NCI-H345 treated with DMSO at 0.1 percent for 48 hours (cell line): ENCODE results near the gene PARN.
"Not testable (repeated sequence)": the region's sequence is repeated elsewhere in the genome, so short reads cannot be mapped to it uniquely, and the experiment has no call there.

Source experiments
- DNase-seq: peaks from one replicate; lab custom pipeline; 2025; ENCODE audit not compliant: unreplicated experiment; lab: John Stamatoyannopoulos, UW

Gene PARN

DNA sequence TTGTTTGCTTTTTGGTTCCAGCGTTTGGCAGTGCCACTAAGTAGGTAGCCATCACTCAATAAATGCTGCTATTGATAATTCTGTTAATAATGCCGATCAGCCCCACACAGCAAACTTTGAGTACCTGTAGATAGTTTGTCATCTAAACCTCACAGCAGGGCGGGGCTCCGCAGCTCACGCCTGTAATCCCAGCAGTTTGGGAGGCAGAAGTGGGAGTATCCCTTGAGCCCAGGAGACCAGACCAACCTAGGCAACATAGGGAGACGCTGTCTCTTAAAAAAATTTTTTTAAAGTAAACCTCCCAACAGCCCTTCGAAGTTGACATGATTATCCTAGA is 4.3 kb upstream of the PARN start:
- DNase-seq = no peak

DNA sequence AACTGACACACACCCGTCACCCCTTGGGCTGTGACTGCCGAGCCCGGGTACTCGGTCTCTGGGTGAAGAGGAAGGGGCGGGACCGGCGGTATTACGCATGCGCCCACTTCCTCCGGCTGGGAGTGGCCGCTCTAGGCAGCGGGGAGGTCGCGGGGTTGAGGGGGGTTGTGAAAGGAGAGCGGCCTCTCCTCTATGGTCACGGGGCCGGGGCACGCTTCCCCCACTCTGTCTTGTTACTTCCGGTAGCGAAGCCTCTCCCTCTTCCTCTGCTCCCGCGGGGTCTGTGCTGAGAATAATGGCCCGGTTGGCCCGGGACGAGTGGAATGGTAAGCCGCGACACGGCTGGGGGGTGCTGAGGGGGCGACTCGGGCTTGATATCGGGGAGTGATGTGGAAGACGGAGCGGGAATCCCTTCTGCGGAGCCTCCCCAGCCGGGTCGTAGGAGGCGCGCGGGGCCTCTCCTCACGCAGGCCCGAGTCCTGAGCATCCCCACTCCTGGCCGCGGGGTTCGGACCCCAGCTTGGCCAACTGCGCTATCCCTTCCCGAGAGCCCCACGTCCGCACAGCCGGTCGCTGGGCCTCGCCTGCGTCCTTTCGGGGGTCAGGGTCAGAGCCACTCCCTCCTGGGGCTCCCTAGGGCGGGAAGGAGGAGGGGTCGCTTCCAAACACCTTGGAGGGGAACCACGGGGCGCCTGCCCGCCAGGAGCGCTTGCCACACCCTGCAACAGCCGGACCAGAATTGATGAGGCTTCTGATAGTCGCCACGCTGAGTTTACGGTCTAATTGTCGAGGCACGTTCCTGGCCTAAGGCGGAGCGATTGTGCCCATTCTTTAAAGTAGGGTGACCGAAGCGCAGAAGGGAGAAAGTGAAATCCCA is 2.9 kb upstream of the PARN start, which contains the start of gene BFAR:
TSS of gene BFAR (plus strand) at position 259 of the 877 bp plus-strand sequence. CDS start 11,396 bp downstream, outside the sequence.
- peak; percentile 95 for DNase-seq

DNA sequence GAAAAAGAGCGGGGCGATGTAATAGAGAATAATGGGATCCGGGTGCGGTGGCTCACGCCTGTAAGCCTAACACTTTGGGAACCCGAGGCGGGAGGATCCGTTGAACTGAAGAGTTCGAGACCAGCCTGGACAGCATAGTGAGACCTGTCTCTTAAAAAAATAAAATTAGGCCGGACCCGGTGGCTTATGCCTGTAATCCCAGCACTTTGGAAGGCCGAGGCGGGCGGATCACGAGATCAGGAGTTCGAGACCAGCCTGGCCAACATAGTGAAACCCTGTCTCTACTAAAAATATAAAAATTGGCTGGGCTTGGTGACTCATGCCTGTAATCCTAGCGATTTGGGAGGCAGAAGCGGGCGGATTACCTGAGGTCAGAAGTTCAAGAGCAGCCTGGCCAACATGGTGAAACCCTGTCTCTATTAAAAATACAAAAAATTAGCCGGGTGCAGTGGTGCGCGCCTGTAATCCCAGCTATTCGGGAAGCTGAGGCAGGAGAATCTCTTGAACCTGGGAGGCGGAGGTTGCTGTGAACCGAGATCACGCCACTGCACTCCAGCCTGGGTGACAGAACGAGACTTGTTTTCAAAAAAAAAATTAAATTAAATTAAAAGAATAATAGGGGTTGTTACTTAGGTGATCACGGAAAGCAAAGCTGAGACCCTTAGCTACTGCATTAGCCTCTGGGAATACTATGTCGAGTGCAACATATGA is 715 bp upstream of the PARN start:
- not testable (repeated sequence) for DNase-seq

DNA sequence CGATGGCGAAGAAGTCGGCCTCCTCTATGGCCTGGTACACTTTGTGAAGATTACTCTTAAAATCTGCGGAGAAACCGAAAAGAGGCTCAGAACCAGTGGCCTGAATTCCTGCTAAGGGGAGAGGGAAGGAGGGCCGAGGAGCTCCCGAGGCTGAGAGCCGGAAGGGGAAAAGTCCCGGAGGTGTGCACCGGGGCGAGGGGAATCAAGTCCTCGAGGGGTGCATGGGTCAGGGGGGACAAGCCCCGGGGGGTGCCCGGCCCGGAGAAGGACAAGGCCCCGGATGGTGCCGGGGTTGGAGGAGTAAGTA is 495 bp downstream of the PARN start:
- DNase-seq = no peak

DNA sequence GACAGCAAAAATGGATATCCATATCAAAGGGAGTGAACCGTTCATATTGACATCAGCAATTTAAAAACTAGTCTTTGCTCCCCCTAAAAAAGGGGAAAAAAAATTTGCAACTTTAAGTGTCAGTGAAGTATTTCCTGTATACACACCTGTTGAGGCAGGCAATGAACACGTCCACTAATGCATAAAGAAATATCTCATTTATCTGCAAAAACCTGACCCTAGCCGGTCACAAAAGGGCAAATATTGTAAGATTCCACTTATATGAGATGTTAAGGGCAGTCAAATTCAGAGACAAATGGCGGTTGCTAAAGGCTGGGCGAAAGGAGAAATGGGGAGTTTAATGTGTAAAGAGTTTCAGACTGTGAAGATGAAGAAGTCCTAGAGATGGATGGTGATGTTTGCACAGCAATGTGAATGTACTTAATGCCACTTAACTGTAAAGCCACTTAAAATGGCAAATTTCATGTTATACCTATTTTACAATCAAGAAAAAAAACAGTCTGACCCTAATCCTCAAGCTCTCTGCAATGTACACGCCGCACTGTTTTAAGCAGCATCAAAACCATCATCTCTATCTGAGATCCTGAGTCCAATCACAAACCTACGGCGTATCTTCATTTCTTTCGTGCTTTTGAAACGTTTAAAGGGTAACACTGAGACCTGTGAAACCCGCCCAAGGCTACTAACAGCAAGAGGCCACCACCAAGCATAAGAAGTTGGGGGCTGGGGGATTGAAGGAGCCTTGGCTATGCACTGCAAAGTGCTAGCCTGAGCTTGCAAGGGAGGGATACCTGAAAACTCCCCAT is 1.1 kb downstream of the PARN start:
- no peak for DNase-seq

DNA sequence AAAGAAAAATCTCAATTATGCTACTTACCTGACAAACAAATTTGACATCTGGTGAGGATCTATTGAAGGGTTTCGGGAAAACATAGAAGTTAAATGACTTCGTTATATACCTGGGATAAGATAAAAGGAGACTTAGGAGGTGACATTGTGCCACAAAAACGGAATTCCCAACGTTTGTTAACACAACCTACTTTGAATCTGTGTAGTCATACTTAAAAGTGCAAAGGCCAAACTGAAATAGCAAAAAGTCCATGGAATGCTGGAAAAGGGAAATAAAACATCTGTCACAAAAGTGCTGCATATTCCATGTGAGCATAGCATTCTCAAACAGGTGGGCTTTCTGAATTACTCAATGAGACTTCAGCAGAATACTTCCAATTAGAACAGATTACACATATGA is 3.0 kb downstream of the PARN start:
- no peak for DNase-seq

DNA sequence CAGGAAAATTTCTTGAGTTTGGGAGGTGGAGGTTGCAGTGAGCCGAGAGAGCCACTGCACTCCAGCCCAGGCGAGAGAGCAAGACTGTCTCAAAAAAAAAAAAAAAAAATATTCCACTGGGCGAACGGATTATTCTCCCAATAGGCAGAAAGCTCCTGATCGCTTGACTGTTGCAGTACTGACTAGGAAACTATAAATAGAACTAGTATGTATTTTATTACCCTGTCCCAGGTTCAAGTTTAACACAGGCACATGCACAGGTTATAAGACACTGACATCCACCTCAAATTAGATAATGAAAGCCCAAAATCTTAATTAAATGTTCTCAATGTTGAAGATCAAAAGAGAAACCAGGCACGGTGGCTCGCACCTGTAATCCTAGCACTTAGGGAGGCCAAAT is 11.5 kb downstream of the PARN start:
- no peak for DNase-seq

DNA sequence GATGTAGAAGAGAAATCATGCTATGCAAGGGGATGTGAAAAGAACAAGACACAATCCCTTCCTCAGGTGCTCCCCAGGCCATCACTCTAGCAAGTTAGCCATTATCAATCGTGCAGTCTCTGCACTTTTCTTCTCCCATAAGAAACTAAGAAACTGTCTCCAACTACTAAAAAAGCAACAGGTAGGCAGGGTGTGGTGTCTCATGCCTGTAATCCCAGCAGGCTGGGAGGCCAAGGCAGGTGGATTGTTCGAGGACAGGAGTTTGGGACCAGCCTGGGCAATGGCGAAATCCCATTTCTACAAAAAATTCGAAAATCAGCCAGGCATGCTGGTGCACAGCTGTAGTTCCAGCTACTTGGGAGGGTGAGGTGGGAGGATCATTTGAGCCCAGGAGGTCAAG is 13.8 kb downstream of the PARN start:
- no peak for DNase-seq

DNA sequence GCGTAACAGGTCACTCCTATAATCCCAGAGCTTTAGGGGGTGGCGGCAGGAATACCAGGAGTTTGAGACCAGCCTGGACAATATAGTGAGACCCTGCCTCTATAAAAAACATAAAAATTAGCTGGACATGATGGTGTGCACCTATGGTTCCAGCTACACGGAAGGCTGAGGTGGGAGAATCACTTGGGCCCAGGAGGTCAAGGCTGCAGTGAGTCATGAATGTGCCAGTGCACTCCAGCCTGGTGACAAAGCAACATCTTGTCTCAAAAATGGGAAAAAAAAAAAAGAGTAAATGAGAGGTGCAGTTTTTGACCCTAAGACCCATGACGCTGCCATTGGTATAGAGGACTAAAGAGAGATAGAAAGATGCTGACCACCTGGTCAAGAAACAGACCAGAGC is 16.1 kb downstream of the PARN start:
- no peak for DNase-seq

DNA sequence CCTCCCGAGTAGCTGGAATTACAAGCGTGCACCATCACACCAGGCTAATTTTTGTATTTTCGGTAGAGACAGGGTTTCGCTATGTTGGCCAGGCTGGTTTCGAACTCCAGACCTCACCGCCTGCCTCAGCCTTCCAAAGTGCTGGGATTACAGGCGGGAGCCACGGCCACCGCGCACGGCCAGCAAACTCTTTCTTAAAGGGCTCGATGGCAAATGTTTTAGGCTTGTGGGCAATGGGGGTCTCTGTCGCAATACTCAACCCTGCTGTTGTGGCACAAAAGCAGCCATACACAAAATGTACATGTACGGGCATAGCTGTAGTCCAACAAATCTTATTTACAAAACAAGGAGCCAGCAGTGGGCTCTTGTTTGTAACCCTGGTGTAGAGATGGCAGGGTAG is 18.4 kb downstream of the PARN start:
- no peak for DNase-seq

DNA sequence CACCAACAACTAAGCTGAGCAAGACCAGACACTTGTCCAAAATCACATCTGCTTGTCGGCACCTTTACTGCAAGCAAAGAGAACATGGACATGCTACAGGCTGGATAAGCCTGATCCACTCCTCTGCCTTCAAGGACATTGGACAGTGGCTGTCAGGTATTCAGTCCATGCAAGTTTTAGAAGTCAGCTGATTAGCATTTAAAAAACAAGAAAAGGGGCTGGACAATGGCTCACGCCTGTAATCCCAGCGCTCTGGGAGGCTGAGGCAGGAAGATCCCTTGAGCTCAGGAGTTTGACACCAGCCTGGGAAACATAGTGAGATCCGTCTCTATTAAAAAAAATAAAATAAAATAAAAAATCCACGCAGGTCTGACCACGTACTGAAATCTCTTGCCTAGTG is 20.3 kb downstream of the PARN start:
- no peak for DNase-seq

DNA sequence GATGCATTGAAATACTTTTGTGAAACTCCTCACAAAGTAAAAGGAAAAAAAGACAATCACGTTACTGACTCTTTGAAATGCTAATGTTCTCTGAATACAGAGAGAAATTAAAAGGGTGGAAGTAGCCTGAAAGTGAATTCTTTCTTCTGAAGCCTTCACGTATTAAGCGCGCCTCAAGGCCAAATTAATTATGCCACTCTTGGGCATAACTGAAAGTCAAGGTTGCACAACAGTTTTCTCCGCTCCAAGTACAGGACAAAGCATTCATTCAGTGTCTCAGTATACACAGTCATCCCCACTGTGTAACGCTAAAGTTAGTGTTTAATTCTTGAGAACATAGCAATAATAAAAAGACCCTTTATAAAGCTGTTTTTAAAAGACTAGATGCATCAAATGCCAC is 21.5 kb downstream of the PARN start:
- DNase-seq = no peak

DNA sequence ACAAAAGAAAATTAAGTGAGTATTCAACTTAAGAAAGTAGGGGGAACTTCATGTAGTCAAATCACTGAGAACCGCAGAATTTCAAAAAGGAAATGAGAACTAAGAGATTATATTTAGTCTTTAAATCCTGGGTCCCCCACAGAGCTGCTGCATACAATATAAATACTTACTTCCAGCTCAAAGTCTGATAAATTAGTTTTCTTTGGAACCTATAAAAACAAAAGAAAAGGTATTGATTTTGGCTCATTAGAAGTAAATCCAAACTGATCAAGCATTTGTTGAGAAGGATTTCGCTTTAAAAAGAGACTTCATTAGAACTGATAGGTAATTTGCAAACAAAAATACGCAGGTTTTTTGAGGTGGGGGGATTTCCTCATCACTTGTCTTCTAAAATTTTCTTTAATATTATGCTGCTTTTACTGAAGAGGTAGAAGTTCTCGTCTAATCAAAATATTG is 21.9 kb downstream of the PARN start:
- no peak for DNase-seq

DNA sequence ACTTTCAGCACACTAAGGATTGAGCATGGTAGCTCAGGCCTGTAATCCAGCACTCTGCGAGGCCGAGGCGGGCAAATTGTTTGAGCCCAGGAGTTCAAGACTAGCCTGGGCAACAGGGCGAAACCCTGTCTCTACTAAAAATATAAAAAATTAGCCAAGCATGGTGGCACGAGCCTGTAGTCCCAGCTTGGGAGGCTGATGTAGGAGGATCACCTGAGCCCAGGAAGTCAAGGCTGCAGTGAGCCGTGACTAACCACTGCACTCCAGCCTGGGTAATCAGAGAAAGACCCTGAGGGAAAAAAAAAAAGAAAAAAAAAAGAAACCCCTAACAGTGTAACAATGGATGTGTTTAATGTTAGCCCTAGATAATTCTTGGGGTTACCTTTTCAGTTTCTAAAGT is 24.0 kb downstream of the PARN start:
- no peak for DNase-seq

DNA sequence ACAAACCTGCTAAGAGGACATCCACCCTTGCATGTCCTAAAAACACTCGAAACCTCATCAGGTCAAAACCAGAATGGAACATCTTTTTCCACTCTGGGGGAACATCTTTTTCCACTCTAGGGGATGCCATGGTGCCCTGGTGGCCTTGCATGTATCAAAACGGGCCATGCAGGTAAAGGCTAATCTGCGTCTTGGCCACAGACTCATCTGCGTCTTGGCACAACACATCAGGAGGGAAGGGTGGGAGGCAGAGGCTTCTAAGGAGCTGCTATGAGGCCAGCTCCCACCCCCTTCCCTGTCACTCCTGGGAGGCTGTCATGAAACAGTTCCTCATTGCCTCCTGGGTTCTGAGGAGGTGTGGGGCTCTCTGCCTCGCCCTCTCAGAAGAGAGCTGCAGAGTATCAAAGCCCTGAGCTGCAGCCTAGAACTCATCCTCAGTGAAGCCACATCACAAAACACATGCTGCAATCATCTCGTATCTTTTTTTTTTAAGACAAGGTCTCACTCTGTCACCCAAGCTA is 27.6 kb downstream of the PARN start:
- no peak for DNase-seq

DNA sequence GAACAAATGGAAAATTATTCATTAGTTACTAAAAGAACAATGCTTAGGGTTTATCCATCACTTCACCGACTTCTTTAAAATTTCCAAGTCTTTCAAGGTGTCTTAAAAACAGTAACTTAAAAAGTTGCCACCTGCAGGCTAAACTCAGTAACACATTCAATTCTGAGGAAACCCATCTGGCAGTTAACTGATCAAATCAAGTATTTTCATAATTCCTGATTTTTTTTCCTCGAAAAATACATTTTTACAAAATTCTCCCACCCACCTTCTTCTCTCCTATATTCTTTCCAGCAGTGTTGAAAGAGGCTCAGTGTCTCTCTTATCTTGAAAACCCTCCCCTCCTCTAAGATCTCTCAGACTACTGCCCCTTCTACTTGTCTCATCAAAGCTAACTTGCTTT is 29.9 kb downstream of the PARN start:
- no peak for DNase-seq

DNA sequence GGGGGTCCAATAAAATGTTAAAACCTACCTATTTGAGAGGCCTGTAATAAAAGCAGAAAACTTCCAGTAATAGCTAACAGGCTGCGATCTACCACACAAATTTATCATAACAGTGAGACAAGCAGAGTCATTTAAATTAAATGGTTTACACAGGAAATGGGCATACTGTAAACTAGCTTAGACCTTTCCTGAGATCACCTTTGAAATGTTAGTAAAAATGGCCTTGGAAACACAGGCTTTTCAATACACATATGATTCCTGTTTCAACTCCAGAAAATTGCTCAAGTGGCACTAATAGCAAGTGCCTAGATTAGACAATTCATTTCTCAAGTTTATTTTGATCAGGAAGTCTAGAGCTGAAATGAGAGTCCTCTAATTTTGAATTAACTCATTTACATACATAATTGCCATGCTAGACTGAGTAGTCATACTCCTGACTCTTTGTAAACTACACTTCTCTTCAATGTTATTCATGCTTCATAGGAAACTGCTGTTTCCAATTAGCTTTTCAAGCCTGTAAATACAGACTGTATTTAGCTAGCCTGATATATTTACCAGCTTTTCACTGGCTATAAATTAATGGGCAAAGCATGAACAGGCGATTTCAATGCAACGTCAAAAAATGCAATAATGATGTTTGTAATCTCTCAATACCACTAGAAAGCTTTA is 43.3 kb downstream of the PARN start:
- DNase-seq = no peak

DNA sequence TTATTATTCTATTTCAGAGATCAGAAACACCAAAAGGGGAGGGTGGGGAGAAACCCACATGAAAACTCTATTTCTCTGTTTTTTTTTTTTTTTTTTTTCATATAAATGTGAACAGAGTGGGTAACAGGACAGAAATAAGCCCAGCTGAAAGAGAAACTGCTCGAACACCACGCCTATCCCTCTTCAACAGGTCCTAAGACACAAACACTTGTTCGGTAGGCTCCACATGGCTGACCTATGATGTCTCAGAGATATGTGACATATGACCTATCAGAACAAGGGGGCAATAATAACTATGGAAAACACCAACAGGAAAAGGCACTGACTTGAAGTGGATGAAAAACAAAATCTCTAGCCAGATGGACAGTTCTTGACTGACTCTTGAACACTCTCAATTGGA is 44.8 kb downstream of the PARN start:
- DNase-seq = no peak

DNA sequence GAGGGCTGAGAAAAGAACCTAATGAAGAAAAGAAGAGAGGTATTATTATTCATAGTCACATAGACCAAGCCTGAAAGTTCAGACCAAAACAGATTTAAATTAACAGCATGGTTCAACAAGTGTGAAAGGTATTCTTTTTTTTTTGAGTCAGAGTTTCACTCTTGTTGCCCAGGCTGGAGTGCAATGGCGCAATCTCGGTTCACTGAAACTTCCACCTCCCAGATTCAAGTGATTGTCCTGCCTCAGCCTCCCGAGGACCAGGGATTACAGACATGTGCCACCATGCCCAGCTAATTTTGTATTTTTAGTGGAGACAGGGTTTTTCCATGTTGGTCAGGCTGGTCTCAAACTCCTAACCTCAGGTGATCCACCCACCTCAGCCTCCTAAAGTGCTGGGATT is 49.1 kb downstream of the PARN start:
- DNase-seq = not testable (repeated sequence)

DNA sequence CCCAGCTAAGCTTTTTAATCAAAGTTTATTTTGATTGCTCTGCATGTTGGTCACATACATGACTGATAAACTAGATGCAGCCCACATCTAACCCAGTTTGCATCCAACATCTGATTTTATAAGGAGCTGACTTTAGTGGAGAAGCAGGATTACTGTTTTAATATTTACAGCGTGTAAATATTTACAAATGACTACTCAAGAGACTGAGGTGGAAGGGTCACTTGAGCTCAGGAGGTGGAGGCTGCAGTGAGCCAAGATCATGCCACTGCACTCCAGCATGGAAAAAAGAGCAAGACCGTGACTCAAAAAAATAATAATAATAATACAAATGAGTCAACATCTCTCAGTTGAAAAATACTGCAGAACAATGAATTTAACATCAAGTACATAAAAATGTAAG is 50.8 kb downstream of the PARN start:
- DNase-seq = no peak

DNA sequence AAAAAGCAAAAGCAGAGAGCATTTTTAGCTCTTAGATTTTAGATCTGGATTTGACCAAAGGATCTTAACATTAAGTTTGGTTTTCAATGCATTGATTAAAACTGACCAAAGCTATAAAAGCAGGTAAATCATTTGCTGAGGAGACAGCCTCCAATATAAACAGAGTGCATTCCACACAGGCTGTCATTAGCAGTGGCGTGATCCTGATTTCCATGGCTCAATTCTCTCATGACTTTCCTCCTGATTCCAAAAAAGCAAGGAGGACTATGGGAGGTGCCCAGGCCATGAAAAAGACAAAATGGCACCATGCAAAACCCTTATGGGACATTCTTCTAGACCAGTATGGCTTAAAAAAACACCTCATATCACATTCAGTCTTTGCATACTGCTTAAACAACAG is 53.5 kb downstream of the PARN start:
- DNase-seq = no peak
